ENCODE measurements around the gene ARHGAP32.

Gene ARHGAP32

DNA sequence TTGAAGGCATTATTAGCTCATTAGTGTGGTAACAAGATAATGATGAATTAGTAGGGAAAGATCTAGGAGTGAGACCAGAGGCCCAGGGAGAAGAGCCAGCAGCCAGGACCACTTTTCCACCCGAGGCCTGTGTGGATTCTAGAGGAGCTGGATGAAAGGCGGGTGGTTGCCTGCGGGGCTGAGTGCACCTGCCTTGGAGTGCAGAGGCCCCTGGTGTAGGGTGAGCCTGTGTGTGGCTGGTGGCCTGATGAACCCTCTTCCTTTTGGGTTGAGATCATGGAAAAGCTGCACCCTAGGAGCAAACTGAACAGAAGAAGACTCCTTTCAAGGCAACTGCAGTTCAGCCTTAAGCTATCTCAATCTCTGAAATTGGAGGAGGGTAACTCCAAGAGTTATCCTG lies 243.5 kb downstream of the ARHGAP32 start:
- no peak for DNase-seq

DNA sequence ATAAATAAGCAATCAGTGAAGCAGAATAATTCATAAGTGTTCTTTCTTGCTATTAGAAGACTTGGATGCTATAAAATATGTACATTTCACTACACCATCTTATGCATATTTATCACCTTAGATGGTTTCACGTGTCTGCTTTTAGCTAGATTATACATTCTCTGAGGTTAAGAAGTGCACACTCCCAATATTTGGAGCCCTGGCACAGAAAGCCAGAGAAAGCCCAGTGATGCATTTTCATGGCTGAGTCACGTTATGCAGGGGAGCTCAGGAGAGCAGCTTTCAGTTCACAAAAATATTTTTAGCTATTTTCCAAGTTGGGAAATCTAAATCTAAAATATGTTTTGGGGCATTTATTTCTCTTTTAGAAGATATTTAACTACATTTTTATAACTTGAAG lies 244.4 kb downstream of the ARHGAP32 start:
- no peak for DNase-seq

DNA sequence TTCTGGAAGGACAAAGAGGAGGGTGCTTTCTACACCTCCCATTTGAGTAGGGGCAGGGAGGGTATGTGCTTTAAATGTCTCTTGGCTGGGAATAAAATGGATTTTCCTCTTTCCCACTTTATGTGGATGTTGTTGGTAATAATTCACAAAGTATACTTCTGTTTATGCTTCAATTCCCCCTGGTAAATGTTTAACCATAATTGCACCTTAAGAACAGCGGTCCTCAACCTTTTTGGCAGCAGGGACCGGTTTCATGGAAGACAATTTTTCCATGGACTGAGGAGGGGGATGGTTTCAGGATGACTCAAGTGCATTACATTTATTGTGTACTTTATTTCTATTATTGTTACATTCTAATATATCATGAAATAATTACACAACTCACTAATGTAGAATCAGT lies 245.5 kb downstream of the ARHGAP32 start:
- DNase-seq, result no peak

DNA sequence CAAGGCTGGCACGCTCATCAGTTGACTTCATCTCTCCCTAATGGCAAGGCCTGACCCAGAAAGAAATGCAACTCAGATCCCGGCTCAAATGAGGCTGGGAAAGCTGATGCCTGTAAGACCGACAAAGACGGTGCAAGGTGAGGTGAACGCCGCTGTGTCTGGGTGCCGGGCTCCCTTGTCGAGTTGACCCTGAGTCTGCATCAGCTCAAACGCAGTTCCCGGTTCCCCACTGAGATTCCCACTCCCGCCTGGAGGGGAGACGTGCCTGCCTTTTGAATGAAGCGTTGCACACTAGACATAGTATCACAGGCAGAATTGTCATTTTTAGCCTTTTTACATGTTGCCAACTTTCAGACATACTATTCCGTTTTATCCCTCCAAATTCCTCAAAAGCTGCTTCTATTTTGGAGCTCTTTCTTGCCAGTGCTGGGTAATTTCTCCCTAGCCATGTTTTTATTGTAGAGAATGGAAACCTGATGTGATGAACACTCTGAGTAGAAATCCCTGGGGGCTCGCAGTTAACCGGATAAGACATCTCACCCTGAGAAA lies 248.6 kb downstream of the ARHGAP32 start:
- no peak for DNase-seq

DNA sequence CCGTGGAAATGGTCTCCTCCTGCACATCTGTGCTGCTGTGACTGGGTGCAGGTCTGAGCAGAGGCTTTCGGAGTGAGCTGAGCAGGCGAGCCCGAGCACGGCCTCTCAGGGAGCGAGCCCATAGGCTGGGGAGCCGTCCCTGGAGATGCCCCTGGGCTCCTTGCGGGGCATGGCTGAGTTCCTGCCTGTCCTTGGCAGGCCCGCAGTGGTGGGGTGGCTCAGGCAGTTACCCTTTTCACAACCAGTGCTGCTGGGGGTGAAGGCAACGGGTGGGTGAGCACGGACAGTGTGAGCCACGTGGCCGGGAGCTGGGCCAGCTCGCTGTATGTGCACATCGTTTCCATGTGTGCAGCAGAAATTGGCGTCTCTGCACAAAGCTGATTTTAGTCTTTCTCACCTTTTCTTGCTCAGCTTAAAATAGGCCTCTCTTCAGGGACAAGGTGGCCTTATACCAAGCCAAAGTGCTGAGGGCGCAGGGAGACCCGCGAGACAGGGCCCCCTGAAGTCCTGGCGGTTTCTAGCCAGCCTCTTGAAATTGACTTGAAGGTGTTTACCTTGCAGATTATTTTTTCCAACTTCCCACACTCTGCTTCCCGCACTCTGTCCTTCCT lies 249.2 kb downstream of the ARHGAP32 start, which contains the start of gene TP53AIP1:
Gene TP53AIP1, minus strand, starts transcription at position 55 of the 611 bp plus-strand sequence. CDS start 5,053 bp downstream, outside the sequence.
- DNase-seq, result peak; percentile 21

DNA sequence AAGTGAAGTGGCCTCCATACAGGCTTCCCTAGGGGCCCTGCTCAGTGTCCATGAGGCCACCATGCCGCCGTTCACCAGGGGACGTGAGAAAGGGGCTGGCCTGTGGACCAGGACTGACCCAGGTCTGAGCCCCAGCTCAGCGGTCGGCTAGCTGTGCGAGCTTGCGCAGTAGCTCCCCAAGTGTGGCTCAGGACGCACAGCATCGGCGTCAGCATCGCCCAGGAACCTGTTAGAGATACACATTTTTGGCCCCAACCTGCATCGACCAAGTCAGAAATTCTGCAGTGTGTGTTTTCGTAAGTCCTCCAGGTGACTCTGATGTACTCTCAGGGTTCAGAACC lies 249.9 kb downstream of the ARHGAP32 start:
- DNase-seq, result no peak

DNA sequence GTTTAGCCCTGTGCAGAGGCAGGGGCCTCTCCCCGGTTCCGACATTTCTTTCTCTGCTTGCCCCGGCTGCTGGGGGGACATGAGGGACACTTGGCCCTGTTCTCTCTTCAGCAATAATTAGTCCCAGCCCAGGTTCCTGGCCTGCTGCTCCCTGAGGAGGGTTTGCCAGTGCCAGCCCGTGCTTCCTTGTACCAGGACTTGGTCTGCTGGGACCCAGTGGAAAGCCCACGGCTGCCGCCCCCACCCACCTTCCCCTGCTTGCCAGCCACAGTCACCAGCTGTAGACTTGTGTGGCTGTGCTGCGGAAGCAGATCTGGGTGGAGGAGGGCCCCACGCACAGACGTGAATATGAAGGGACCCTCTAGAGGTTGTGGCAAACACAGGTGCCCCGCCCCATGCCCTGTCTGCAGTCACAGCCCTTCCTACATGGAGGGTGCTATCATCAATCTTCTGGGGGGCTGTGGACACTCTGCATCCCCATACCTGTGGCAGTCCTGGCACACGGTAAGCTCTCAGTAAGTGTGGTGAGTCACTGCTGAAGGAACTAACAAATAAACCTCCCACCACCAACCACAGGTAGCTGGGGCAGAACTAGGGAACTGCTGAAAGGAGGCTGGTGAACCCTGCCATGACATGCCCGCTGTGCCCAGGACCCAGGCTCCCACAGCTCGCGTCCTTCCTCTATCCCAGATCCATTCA lies 250.4 kb downstream of the ARHGAP32 start:
- no peak for DNase-seq

DNA sequence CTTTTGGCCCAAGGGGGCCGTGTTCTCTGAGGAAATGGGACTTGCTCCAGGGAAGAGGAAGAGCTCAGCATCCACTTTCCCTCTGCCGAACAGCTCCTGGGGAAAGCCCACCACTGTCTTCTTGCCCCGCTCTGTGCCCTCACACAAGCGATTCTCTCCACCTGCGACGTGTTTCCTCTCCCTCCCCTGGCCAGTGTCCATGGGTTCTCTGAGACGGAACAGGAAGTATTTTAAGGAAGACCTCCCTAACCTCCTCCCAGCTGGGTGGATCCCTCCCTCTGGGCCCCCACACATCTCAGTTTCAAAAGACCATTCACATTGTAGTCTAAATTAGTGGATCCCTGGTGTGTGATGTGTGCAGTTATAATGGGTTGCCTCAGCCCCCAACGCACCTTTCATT lies 251.0 kb downstream of the ARHGAP32 start:
- no peak for DNase-seq

DNA sequence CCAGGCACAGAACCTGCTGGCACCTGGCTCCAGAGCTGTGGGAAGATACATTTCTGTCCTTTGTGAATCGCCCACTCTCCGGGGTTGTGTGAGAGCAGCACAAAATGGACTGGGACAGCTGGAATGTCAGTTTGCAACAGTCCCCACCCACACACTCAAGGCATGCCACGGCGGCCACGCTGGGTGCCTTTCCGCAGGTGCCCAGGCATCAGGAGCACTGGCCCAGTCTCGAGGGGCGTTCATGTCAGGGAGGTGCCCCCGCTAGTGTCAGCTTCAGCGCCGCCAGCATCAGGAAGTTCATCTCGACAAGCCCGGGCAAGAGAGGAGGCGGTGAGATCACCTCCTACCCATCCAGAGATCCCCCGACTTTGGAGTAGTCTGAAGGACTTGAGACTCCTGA lies 251.5 kb downstream of the ARHGAP32 start:
- no peak for DNase-seq

DNA sequence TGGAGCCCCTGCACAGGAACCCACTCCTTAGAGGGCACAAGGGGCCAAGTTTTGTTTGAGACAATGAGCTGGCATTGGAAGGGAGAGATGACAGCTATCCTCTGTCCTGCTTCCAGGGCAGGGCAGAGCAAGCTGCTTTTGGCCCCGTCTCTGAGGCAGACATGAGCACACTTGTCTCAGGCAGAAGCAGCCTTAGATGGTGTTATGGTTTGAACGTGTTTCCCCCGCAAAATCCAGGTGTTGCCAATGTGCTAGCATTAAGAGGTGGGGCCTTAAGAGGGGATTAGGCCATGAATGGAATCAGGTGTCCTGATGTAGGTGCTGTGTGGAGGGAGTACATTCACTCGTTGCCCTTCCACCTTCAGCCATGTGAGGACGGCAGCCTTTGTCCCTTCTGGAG lies 252.0 kb downstream of the ARHGAP32 start:
- DNase-seq, result no peak

DNA sequence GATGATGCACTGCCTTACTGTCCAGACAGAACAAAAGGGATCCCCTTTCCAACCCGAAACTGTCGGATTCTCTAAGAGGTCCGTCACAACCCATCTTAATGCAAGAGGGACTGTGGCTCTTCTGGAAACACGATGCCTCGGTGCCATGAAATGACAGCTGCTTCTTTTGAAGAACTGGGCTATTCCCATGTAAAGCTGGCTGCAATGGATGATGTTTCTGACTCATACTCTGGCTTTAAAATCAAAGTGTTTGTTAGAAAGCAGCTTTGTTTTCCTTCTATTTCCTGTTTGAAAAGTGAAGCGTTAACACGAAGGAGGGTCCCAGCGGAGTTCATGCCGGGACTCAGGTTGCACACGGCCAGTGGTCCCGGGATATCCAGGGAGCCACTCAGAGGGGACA lies 252.5 kb downstream of the ARHGAP32 start:
- DNase-seq, result no peak

DNA sequence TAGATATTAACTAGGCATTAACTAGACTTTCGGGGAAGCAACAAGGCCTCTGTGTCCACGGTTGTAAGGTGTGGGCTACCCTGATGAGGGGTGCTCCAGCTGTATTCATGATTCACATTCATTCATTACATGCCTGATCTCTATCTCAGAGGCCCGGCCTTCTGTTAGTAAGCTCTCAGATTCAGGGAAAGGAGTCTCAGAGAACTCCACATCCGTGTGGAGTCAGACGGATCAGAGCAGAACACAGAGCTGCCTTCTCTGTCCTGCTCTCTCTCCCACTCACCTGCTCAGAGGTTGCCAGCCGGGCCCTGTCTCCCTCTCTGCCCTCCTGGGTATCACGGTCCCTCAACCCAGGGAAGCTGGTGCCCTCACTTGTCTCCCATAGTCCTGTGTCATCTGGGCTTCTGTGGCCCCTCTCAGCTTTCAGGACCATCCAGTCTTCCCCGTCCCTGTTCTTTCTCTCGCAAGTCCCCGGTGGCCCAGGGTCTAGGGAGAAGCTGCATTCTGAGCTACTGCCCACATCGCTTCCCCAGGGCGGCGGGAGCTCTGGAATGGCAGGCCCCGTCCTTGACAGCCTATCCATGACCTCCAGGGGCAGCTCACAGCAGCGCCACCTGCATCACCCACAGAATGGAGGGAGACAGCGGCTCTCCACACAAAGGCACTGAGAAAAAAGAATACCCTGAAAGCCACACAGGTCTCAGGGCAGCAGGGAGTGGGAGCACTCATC lies 253.8 kb downstream of the ARHGAP32 start:
- DNase-seq, result no peak

DNA sequence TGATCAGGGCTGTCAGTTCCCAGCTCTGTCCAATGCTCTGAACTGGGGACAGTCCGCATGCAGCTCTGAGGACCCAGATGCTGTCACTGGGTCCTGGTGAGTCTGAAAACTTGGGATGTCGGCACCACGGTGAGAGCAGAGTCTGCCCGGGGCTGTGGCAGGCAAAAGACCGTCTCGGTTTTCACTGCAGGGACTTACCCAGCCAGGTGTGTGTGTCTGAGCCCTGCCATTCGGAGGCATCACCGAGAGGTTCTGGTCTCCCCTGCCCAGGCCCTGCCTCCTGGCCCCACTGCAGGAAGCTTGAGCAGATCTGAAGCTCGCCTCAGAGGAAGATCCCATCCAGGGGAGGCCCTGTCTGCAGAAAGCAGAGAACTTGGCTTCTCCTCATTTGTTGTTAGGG lies 254.6 kb downstream of the ARHGAP32 start:
- no peak for DNase-seq

DNA sequence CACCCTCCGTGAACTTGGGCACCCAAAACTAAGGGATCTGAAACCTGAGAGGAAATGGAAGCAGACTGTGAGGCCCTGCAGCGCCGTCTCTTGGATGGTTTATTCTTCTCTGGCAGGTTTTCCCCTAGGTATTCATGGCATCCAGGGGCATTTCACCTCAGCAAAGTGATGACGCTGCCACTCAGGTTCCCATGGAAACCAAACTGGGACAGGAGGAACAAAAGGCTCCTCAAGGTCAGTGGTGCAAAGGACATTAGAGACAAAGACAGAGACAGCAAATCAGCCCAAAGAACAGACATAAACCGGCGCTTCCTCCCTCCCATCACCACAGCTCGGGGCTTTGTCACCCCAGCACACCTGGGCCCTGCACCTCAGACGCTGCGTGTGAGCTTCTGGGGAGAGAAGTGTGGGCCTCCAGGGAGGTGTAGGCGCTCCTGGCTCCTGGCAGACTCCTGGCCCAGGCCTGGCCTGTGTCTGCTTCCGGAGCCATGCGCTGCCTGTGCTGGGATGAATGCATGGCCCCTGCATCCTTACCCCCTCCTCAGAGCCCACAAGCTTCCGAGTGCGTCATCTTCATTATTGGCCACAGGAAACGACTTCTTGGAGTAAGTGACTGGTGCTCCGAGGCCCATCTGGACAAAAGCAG lies 255.4 kb downstream of the ARHGAP32 start:
- DNase-seq, result no peak

DNA sequence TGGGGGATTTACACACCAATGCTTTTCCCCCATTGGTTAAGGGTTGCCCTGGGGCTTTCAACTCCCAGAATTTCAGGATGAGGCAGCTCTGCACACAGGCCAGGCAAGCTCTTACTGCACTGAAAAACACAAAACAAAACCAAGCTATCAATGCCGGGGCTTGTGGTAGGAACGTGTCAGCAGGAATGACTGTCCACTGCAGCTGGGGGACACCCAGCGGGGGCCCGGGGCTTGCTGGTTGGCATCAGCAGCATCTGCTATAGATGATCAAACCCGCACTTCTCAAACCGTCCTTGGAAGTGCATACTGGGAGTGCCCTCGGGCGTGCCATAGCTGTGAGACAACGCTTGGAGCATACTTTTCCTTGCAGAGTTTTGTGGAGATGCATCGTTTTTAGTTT lies 257.2 kb downstream of the ARHGAP32 start:
- no peak for DNase-seq

DNA sequence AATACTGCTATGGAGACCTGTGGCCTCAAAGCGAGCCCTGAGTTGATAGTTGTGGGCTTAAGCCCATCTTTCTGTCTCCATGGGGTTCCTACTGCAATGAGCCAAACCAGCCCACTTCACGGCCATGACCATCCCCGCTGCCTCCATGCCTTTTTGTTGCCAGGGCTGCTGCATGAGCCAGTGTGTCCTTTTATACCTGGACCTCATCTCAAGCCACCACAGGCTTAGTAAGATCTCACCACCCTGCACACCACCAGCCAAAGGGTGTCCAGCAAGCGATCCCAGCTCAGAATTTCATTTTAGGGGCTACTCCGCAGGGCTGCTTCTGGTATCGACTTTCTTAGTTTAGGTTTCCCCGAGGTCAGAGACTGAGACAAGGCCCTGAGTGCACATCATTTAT lies 257.8 kb downstream of the ARHGAP32 start:
- DNase-seq, result no peak

DNA sequence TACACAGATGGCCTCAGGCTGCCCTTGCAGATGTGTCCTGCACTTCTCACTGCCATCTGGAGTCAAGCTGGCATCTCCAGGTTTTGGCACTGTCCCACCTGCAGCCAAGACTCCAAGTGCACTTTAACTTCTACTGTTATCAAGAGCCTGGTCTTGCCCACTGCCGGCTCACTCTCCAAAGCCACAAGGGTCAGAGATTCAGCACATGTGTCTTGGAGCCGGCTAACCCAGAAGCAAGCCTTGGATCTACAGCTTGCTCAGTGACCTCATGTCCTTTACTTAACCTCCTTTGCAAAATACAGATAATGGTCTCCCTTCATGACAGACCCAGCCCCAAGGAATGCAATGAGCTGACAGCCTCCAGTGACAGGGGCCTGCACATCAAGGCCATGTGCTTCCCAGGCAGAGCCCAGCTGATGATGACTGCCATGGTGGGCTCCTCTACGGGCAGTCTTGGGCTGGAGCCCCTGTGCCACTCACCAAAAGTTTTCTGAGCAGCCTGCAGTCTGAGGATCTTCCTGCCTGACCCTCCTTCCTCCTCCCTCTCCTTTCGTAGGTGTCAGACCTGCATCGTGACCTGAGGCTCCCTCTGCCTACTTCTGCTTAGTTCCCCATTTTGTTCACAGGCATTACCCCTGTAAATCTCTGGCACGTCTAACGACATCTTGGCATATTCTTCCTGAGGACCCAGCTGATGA lies 258.5 kb downstream of the ARHGAP32 start:
- DNase-seq, result no peak

DNA sequence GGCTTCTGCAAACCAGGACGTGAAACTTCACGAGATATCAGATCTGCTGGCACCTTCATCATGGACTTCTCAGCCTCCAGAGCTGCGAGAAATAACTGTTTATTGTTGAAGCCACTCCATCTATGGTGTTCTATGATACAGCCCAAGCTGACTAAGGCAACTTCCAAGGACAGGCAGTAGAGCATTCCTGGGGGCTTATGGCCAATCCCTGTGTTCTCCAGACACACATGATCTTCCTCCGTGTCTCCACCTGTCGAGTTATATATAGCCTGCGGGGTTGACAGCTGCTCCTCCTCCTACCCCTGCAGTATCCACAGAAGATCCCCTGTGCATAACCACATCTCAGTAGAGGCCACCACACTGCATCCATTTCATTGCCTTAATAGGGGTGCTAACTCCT lies 260.5 kb downstream of the ARHGAP32 start:
- no peak for DNase-seq

DNA sequence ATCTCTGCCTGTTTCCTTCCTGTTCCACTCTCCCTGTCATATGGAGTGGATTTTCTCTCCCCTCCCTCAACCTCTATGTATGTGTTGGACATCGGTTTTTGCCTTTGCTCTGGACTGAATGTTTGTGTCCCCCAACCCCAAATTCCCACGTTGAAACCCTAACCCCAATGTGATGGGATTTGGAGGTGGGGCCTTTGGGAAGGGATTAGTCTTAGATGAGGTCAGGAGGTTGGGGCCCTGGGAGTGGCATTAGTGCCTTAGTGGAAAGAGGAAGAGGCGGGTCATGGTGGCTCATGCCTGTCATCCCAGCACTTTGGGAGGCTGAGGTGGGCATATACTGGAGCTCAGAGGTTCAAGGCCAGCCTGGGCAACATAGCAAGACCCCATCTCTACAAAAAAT lies 261.1 kb downstream of the ARHGAP32 start:
- DNase-seq, result no peak

DNA sequence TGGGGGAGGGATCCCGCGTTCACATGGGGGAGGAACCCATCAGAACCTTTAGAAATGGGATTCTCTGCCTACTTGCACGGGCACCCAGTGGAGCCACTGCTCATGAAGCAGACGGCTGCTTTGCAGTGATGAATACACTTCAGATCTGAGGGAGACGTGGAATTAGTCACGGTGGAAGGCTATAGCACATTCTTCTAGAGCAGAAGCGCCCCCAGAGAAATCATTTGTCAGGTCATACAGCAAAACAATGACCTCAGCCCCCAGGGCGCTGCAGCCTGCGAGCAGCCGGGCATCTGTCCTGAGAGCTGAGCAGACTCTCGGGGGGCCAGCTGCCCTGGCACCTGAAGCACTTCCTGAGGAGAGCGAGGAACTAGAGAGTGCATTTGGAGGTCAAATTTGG lies 262.1 kb downstream of the ARHGAP32 start:
- DNase-seq, result peak; percentile 72

DNA sequence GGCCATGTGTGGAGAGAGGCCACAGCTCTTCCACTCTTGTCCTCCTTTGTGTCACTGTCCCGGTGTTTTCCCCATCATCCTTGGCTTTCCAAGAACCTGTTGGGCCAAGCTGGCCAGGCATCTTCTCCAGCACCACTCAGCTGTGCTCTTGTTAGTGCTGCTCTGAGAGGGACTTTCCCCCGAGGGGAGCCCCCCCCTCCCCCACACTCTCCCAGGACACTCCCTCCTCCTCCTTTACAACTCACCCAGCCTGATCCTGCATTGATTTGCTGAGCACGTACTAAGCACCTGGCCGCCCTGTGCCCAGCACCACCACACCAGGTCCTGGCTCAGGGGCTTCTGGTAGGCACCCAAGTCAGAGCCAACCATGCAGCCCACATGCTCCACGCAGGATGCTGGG lies 262.7 kb downstream of the ARHGAP32 start:
- DNase-seq, result no peak

DNA sequence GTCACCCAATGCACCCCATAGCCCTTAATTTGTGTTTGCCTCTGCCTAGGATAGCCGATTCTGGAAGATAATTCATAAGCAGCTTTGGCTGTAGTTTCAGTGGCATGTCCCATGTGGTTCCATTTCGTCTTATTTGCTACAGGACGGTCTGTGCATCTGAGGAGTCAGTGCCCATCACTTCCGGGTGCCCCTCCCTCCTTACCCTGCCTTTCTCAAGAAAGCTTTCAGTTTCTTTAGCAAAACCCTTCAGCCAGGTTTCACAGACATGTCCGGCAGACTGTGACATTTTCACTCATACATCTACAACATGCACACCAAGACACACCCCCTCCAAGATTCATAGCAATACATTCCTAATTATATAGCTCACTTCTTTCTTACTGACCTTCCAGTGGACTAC lies 263.7 kb downstream of the ARHGAP32 start:
- no peak for DNase-seq

Data from fibroblast of upper back skin (primary cell).